Ectodermal cell (in vitro differentiated cells): Measurements from ENCODE around the gene MAGI3.
"Not testable (repeated sequence)": the region's sequence is repeated elsewhere in the genome, so short reads cannot be mapped to it uniquely, and the experiment has no call there.

Source experiments
- H3K27ac ChIP-seq: 2 replicates; pipeline ENCODE4 v1.7.0; 2013; ENCODE audit warnings: mild to moderate bottlenecking, low read depth, low read length; ENCODE audit not compliant: insufficient read depth, poor library complexity, severe bottlenecking
- H3K27me3 ChIP-seq: 2 replicates; pipeline ENCODE4 v1.7.0; 2013; ENCODE audit warnings: mild to moderate bottlenecking, low read length; ENCODE audit not compliant: insufficient read depth, control insufficient read depth, poor library complexity, severe bottlenecking
- H3K36me3 ChIP-seq: one replicate; pipeline ENCODE4 v1.7.0; 2013; ENCODE audit warnings: low read length; ENCODE audit not compliant: control insufficient read depth, insufficient read depth
- H3K4me1 ChIP-seq: one replicate; pipeline ENCODE4 v1.7.0; 2013; ENCODE audit warnings: low read length; ENCODE audit not compliant: control insufficient read depth, insufficient read depth
- H3K4me3 ChIP-seq: 2 replicates; pipeline ENCODE4 v1.7.0; 2013; ENCODE audit warnings: low read depth, low read length, control low read depth; ENCODE audit not compliant: insufficient read depth
- H3K9me3 ChIP-seq: 2 replicates; pipeline ENCODE4 v1.7.0; 2013; ENCODE audit warnings: mild to moderate bottlenecking, low read length, moderate library complexity; ENCODE audit not compliant: control insufficient read depth
- WGBS, 2 experiments: methylation state at CpG; one replicate each; pipeline ENCODE4 v1.1.7; 2013; ENCODE audit warnings: missing lambda C conversion rate in 2 of 2; 5-methylcytosine and 5-hydroxymethylcytosine counted together

Gene MAGI3

DNA sequence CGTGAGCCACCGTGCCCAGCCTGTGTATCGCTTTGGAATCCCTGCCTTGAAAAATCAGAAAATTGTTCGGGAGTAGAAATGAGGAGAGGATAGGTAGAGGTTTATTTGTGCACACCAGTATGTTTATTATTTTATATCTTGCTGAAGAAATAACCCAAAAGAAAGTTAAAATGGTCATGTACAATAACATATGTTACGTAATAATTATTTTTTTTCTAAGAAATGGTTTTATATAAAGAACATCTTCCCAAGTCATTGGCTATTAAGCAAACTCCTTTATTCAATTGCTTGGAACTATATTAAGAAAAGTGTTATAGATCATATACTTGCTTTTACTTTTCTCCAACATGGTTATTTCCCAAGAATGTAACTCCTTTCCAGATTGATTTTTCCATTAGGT lies 197.2 kb downstream of the MAGI3 start:
- Histone ChIP-seq H3K27ac (no peak overlapping the region), H3K9me3 (no peaks in the 10 kb centered on the region), H3K4me3 (no peak overlapping the region), H3K4me1 (no peaks in the 10 kb centered on the region), H3K27me3 (no peaks in the 10 kb centered on the region), H3K36me3 (no peaks in the 10 kb centered on the region)
- WGBS, 2 experiments = 65 to 68% methylated on average over 4 of the region's 5 CpGs

DNA sequence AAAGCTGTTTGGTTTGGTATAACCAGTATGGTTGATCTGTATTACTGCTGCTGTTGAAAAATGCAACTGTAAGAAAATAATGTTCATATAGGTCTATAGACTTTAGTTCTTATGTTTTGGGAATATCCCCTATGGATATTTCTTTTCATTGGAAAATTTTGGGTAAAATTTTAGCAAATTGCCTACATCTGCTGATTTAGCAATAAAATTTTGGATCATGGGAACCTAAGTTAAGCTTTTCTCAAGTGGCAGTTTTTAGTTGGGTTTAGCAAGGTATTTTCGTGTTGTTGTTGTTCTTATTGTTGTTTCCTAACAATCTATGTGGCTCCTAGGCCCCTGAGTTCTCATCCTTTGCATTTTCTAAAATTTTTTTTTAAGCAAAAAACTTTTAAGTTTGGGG lies 201.9 kb downstream of the MAGI3 start:
- Histone ChIP-seq H3K27me3 (no peaks in the 10 kb centered on the region), H3K9me3 (no peaks in the 10 kb centered on the region), H3K4me3 (no peak overlapping the region), H3K36me3 (peaks cover 12% of the 10 kb centered on the region), H3K4me1 (no peaks in the 10 kb centered on the region), H3K27ac (no peak overlapping the region)
- 82 to 100% methylated on average over 1 of the region's 1 CpG for WGBS, 2 experiments

DNA sequence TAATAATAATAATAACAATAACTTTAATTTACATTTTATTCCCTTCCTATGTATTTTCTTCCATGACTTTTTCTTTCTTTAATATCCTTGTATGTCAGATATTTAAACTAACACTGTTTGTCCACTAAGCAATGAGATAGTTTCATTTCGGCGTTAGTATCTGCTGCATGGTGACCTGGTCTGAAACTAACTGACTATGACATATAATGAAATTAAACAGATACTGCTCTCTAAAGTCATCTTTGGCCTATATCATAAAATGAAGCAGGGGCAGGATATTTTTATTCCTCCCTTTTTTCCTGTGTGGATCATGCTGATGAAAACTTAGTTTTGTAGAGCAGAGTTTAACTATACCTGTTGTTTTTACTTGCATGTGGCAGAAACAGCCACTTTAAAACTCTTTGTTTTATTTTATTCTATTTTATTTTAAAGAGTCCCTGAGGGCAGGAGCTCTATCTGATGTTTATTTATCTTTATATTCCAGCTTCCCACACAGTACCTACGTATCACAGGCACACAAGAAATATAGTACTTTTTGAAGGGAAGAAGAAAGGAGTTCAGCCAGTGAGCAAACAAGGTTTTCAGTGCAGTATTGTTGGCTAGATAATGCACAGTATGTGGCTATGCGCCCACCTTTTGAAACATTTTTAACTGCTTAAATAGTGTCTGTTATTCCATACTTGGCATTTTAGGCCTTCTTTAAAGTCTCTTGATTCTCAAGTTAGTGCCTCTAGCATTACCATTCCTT lies 203.4 kb downstream of the MAGI3 start:
- no peaks in the 10 kb centered on the region for H3K27me3 ChIP-seq
- no peak overlapping the region for H3K27ac ChIP-seq
- WGBS, 2 experiments = 97 to 100% methylated on average over 3 to 4 of the region's 4 CpGs
- H3K4me1 ChIP-seq = no peaks in the 10 kb centered on the region
- H3K4me3 ChIP-seq = no peak overlapping the region
- no peaks in the 10 kb centered on the region for H3K9me3 ChIP-seq
- peaks cover 15% of the 10 kb centered on the region for H3K36me3 ChIP-seq

DNA sequence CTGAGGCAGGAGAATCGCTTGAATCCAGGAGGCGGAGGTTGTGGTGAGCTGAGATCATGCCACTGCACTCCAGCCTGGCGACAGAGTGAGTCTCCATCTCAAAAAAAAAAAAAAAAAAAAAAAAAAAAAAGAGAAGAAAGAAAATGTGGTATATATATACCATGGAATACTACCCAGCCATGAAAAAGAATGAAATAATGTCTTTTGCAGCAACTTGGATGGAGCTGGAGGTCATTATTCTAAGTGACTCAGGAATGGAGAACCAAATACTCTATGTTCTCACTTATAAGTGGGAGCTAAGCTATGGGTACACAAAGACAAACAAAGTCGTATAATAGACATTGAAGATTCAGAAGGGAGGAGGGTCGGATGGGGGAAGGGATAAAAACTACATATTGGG lies 214.2 kb downstream of the MAGI3 start:
- H3K27me3 ChIP-seq, H3K4me1 ChIP-seq, H3K27ac ChIP-seq, H3K36me3 ChIP-seq, H3K9me3 ChIP-seq, H3K4me3 ChIP-seq: not testable (repeated sequence)
- WGBS, 2 experiments = 95 to 96% methylated on average over 3 to 4 of the region's 5 CpGs

DNA sequence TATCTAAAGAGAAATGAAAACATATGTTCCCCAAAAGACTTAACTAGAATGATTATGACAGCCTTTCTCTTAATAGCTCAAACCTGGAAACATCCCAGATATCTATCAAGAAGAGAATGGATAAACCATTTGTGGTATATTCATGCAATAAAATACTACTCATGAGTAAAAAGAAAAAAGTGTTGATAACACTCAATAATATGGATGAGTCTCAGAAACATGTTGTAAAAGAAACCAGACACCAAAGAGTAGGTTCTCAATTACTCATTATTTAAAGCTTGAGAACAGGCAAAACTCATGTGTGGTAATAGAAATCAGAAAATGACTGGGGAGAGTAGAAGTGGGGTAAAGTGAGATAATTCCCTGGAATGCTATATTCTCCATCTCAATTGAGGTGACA lies 214.8 kb downstream of the MAGI3 start:
- H3K36me3 ChIP-seq = no peaks in the 10 kb centered on the region
- no peak overlapping the region for H3K27ac ChIP-seq
- no peak overlapping the region for H3K4me3 ChIP-seq
- H3K27me3 ChIP-seq = no peaks in the 10 kb centered on the region
- H3K9me3 ChIP-seq = no peaks in the 10 kb centered on the region
- no peaks in the 10 kb centered on the region for H3K4me1 ChIP-seq

DNA sequence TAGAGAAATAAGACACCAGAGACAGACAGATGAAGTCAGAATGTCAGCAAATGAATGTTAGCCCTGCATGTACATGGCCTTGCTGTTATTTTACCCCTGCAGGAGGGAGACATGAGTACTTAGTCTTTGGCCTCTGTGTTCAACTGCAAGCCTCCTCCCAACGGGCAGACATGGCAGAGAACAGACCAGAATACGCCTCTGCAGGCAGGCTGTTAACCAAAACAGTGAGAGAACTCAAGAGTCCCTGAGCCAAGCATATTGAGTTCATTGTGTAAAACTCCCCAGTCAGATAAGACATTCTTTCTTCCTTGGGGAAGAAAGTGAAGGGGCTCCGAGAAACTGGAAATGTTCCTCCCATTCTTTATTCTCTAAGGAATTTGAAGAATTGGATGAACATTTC lies 218.1 kb downstream of the MAGI3 start:
- H3K4me3 ChIP-seq = no peak overlapping the region
- H3K27me3 ChIP-seq = no peaks in the 10 kb centered on the region
- WGBS, 2 experiments = 77 to 81% methylated on average over 3 of the region's 3 CpGs
- H3K27ac ChIP-seq = no peak overlapping the region
- no peaks in the 10 kb centered on the region for H3K36me3 ChIP-seq
- H3K4me1 ChIP-seq = no peaks in the 10 kb centered on the region
- no peaks in the 10 kb centered on the region for H3K9me3 ChIP-seq

DNA sequence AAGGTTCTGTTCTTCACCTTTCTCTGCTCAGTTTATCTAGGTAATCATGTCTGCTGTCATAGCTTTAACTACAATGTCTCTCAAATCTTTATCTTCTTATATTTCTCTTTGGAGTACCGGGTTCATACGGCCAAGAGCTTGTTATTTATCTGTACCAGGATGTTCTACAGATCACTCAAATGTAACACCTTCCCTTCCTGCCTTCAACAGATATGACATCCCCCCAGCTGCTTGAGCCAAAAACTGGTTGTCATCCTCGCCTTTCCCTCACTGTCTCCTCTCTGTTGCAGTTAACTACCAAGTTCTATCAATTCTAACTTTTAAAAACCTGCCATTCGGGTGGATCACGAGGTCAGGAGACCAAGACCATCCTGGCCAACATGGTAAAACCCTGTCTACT lies 220.1 kb downstream of the MAGI3 start:
- no peaks in the 10 kb centered on the region for H3K4me1 ChIP-seq
- no peaks in the 10 kb centered on the region for H3K36me3 ChIP-seq
- no peak overlapping the region for H3K4me3 ChIP-seq
- no peak overlapping the region for H3K27ac ChIP-seq
- H3K9me3 ChIP-seq = no peaks in the 10 kb centered on the region
- 90% methylated on average over 5 of the region's 5 CpGs for WGBS, 2 experiments
- no peaks in the 10 kb centered on the region for H3K27me3 ChIP-seq

DNA sequence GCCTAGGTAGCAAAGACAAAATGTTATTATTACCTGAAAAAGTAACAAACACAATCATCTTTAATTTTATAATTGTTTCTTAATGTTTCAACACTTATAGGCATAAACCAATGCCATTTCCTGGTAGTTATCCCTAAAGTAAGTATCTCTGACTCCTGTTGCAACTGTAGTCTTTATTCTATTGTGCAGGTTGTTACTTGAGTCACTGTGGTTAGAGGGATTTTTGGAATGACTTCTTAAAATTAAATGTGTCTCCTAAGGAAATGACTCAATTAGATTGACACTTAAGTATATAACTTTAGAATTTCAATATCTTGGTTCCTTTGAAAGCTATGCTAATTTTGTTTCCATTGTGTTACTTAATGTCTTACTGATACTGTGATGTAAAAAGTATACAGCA lies 225.1 kb downstream of the MAGI3 start:
- no peaks in the 10 kb centered on the region for H3K36me3 ChIP-seq
- H3K27ac ChIP-seq = no peak overlapping the region

DNA sequence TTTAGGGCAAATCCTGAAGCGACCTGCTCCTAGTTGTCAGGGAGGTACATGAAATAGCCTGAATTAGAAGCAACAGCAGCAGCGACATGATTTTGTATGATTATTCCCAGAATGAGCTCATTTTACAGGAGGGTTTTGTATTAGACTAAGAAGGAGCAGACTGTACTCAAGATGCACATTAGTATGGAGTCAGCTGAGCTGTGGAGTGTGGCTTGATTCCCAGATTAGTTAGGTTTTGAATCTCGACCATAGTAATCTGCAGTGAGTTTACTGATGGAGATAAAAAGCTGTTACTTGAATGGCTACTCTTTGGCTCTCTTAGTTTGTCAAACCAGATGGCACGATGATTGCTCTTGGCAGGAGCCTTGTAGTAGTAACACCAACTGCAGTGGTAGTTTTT lies 225.8 kb downstream of the MAGI3 start:
- H3K9me3 ChIP-seq = no peaks in the 10 kb centered on the region
- H3K36me3 ChIP-seq = no peaks in the 10 kb centered on the region
- 92 to 96% methylated on average over 4 of the region's 4 CpGs for WGBS, 2 experiments
- no peak overlapping the region for H3K27ac ChIP-seq
- H3K27me3 ChIP-seq = no peaks in the 10 kb centered on the region
- no peak overlapping the region for H3K4me3 ChIP-seq
- no peaks in the 10 kb centered on the region for H3K4me1 ChIP-seq

More for the DNA sequence above, 225.1 kb downstream of the MAGI3 start:
- no peaks in the 10 kb centered on the region for H3K4me1 ChIP-seq
- H3K4me3 ChIP-seq = no peak overlapping the region
- no peaks in the 10 kb centered on the region for H3K9me3 ChIP-seq
- H3K27me3 ChIP-seq = no peaks in the 10 kb centered on the region

DNA sequence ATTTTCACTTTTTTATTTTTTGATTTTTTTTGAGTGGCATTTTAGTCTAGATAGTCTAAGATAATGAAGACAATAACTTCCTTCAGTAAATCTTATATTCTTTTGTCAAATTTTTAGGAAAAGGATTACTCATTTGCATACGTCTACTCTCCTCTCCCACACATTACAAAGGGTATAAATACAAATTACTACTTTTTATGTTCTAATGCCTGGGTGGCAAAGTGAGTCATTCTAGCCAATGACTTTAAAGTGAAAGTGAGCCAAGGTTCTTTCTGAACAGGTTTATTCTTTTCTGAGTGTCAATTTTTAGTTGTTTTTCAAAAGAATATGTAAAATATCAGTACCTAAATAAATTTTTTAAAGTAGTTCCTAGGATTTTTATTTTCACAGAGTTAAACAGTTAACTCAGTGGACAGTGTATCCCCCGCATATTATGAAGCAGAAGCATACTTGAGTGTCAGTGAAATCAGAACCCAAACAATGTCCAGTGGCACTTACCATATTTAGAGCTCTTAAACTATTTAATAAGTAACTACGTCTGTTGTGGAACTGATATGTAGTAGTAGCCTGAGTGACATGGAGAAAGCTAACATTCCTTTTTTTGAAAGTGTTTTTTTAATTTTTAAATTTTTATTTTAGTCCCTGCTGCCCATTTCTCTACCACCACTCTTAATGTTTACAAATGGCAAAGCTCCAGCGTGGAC lies 227.3 kb downstream of the MAGI3 start:
- H3K4me1 ChIP-seq = no peaks in the 10 kb centered on the region
- H3K36me3 ChIP-seq = no peaks in the 10 kb centered on the region
- no peaks in the 10 kb centered on the region for H3K9me3 ChIP-seq
- H3K27ac ChIP-seq = no peak overlapping the region
- 80 to 94% methylated on average over 1 to 4 of the region's 4 CpGs for WGBS, 2 experiments
- H3K27me3 ChIP-seq = no peaks in the 10 kb centered on the region
- no peak overlapping the region for H3K4me3 ChIP-seq
